SK-N-MC (cell line): ENCODE results near the gene CDK6.

Source experiments
- DNase-seq: peaks from one replicate; pipeline ENCODE4 v3.0.0-alpha.2; 2011; ENCODE audit warnings: low read depth, low spot score
- H3K27ac ChIP-seq: fragments of 200-600 bp; sonication (generic); 2 replicates; pipeline ENCODE4 v1.5.1; 2016; ENCODE audit warnings: mixed run types
- H3K36me3 ChIP-seq: fragments of 200-600 bp; sonication (generic); 2 replicates; pipeline ENCODE4 v1.6.1; 2017; ENCODE audit warnings: antibody characterized with exemption, low read length, mixed read lengths; ENCODE audit not compliant: insufficient read depth
- H3K4me3 ChIP-seq: fragments of 200-600 bp; sonication (generic); 2 replicates; pipeline ENCODE4 v1.5.1; 2016
- H3K9ac ChIP-seq: fragments of 200-600 bp; sonication (generic); 2 replicates; pipeline ENCODE4 v1.8.0; 2017; ENCODE audit warnings: mixed run types, mixed read lengths; ENCODE audit not compliant: insufficient read length
- H3K9me3 ChIP-seq: fragments of 200-600 bp; sonication (generic); 2 replicates; pipeline ENCODE4 v1.6.1; 2017; ENCODE audit warnings: low read depth, mild to moderate bottlenecking, antibody characterized with exemption, low read length, moderate library complexity, mixed read lengths
- EZH2 ChIP-seq: fragments of 200-600 bp; sonication (generic); IDR thresholded peaks from one replicate; pipeline ENCODE4 v1.6.1; 2017; ENCODE audit warnings: antibody characterized with exemption
- FOXP2 ChIP-seq: optimal IDR thresholded peaks from 2 replicates; pipeline ENCODE3; 2011; ENCODE audit warnings: mild to moderate bottlenecking, moderate library complexity; ENCODE audit not compliant: insufficient read depth; ENCODE audit errors: extremely low read length, control extremely low read depth
- POLR2AphosphoS5 ChIP-seq: IDR thresholded peaks from 2 replicates; pipeline ENCODE4 v1.6.1; 2012; ENCODE audit warnings: mild to moderate bottlenecking, low read depth, low read length, borderline replicate concordance

Gene CDK6

DNA sequence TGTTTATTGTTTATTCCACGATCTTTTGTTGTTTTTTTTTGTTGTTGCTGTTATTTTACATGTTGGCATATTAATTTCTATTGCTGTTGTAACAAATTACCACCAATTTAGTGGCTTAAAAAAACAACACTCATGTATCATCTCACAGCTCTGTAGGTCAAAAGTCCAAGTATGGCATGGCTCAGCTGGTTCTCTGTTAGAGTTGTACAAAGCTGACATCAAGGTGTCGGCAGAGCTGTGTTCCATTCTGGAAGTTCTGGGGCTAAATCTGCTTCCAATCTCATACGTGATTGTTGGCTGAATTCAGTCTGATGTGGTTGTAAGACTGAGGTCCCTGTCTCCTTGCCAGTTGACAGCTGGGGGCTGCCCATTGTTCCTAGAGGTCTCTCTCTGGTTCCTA lies 186.0 kb downstream of the CDK6 start:
- no peak overlapping the region for H3K27ac ChIP-seq
- H3K9ac ChIP-seq, result no peak overlapping the region
- no peaks in the 10 kb centered on the region for H3K36me3 ChIP-seq
- no peak for DNase-seq
- H3K4me3 ChIP-seq, result no peak overlapping the region
- TF ChIP-seq POLR2AphosphoS5 (no peak), EZH2 (no peak), FOXP2 (no peak)
- H3K9me3 ChIP-seq, result no peaks in the 10 kb centered on the region

DNA sequence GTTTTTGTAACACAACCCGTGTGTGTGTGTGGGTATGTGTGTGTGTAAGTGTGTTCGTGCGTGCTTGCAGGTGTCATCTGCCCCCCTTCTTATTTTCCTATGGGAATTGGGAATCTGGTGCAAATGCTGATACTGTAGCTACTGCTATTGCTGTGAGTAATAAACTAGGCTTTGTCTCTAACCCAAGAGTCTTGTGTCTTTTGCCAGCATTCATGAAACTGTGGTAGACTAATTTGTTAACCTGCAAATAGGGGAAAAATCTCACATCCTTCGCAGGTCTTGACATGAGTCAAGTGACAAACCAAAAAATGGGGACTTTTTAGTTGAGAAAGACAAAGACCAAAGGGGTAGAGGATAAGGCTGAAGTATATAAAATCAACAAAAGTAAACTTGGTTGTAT lies 188.3 kb downstream of the CDK6 start:
- Histone ChIP-seq H3K9me3 (no peaks in the 10 kb centered on the region), H3K4me3 (no peak overlapping the region), H3K27ac (no peak overlapping the region), H3K9ac (no peak overlapping the region), H3K36me3 (no peaks in the 10 kb centered on the region)
- no peak for TF ChIP-seq POLR2AphosphoS5
- no peak for TF ChIP-seq EZH2
- no peak for TF ChIP-seq FOXP2
- no peak for DNase-seq

DNA sequence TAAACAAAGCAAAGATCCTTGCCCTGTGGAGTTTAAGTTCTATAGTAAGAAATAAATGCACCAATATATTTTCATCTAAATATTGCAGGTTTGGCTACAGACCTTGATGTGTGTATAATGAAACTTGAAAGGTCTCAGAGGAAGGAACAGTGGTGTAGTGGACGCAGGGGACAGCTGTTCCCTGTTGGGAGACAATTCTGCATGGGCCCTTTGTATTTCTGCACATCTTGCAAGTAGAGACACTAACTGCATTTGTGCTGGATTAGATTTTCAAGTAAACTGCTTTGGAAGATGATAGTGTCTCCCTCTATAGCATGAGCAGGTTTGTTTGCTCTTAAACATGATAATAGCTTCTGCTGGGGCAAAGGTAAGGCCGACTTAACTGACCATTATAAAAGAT lies 188.7 kb downstream of the CDK6 start:
- TF ChIP-seq FOXP2, result no peak
- TF ChIP-seq EZH2, result no peak
- no peak for TF ChIP-seq POLR2AphosphoS5
- Histone ChIP-seq H3K9me3 (no peaks in the 10 kb centered on the region), H3K4me3 (no peak overlapping the region), H3K9ac (no peak overlapping the region), H3K27ac (no peak overlapping the region), H3K36me3 (no peaks in the 10 kb centered on the region)
- no peak for DNase-seq

GRCh38 chr7:92647011-92647625 lies 189.3 kb downstream of the CDK6 start:
- no peaks in the 10 kb centered on the region for H3K9me3 ChIP-seq
- DNase-seq, result no peak
- H3K4me3 ChIP-seq, result no peak overlapping the region
- no peaks in the 10 kb centered on the region for H3K36me3 ChIP-seq
- TF ChIP-seq EZH2 (no peak), POLR2AphosphoS5 (no peak), FOXP2 (no peak)
- H3K27ac ChIP-seq, result no peak overlapping the region
- no peak overlapping the region for H3K9ac ChIP-seq

- H3K27ac ChIP-seq, result no peak overlapping the region
- TF ChIP-seq FOXP2 (no peak), POLR2AphosphoS5 (no peak), EZH2 (no peak)
- H3K4me3 ChIP-seq, result no peak overlapping the region
- no peak overlapping the region for H3K9ac ChIP-seq
- H3K36me3 ChIP-seq, result no peaks in the 10 kb centered on the region
- no peak for DNase-seq
- H3K9me3 ChIP-seq, result no peaks in the 10 kb centered on the region
Observed at GRCh38 chr7:92645114-92646061, 191.0 kb downstream of the CDK6 start.

DNA sequence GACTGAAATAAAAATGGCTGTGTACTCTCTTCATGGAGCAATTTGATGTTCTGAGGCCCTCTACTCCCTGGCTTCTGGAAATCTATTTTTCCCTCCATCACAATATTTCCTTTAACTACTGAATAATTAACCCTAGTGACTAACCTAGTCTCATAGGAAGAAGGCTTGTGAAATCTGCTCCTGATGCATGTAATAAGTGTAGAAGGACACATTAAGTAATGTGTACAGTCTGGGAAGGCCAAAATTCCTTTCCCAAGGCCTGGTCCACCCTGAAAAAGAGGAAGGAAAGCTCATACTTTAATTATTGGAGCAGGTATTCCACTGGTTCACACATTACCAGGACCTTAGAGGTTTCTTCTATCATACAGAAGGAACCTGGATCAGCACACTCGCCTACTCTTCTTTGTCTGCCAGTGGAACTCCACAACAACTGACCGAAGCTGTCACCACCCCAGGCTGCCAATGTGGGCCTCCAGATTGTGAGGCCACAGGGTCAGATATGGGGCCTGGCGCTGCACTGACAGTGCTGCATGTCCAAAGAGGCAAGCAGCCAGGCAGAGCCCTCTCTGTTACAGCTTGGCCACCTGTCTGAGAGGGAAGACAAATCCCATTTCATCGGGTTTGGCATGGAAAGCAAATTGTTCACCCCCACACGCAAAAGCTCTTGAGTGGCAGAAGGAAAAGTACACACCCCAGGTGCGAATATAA lies 191.8 kb downstream of the CDK6 start:
- no peaks in the 10 kb centered on the region for H3K9me3 ChIP-seq
- H3K4me3 ChIP-seq, result no peak overlapping the region
- TF ChIP-seq POLR2AphosphoS5 (no peak), FOXP2 (no peak), EZH2 (no peak)
- no peaks in the 10 kb centered on the region for H3K36me3 ChIP-seq
- no peak for DNase-seq
- H3K27ac ChIP-seq, result no peak overlapping the region
- H3K9ac ChIP-seq, result no peak overlapping the region

- Histone ChIP-seq H3K9ac (no peak overlapping the region), H3K4me3 (no peak overlapping the region), H3K27ac (no peak overlapping the region), H3K9me3 (no peaks in the 10 kb centered on the region), H3K36me3 (no peaks in the 10 kb centered on the region)
- no peak for DNase-seq
- TF ChIP-seq POLR2AphosphoS5 (no peak), FOXP2 (no peak), EZH2 (no peak)
Observed at GRCh38 chr7:92643821-92644220, 192.6 kb downstream of the CDK6 start.

DNA sequence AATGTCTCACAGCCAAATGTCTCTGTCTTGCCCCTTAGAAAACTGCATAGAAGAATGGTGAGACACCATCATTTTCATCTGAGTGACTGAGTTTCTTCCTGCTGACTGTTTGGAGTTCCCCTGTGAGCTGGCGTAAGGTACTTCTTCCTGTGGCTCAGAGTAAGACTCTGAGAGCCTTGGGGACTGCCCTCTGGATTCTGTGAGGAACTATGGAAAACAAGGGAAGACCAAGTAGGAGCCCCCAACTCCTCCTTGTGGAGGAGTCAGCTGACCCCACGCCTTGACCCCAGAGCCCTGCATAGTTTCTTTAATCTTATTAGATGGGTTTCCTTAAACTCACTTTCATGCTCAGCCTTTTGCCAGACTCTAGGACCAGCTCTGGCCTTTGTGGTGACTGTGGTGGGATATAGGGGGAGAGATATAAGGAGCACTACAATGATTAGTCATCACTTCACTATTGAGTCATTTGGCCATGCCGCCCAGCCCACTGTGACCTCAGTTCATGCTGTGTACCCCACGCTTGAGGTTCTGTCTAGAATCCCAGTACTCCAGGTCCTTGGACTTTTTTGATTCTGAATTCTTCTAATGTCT lies 194.4 kb downstream of the CDK6 start:
- no peak for DNase-seq
- no peaks in the 10 kb centered on the region for H3K36me3 ChIP-seq
- H3K9ac ChIP-seq, result no peak overlapping the region
- H3K9me3 ChIP-seq, result no peaks in the 10 kb centered on the region
- no peak overlapping the region for H3K27ac ChIP-seq
- H3K4me3 ChIP-seq, result no peak overlapping the region
- TF ChIP-seq POLR2AphosphoS5 (no peak), FOXP2 (no peak), EZH2 (no peak)
